HG03565 (cell line): ENCODE measurements around the gene LDHAL6B.
"Not testable (repeated sequence)": the region's sequence is repeated elsewhere in the genome, so short reads cannot be mapped to it uniquely, and the experiment has no call there.

ENCODE experiments used
- ATAC-seq: cut with Tn5 transposase; IDR thresholded peaks from one replicate; pipeline ENCODE4 v1.9.1; 2021; ENCODE audit warnings: mild to moderate bottlenecking, moderate library complexity; ENCODE audit not compliant: unreplicated experiment

LDHAL6B gene

DNA sequence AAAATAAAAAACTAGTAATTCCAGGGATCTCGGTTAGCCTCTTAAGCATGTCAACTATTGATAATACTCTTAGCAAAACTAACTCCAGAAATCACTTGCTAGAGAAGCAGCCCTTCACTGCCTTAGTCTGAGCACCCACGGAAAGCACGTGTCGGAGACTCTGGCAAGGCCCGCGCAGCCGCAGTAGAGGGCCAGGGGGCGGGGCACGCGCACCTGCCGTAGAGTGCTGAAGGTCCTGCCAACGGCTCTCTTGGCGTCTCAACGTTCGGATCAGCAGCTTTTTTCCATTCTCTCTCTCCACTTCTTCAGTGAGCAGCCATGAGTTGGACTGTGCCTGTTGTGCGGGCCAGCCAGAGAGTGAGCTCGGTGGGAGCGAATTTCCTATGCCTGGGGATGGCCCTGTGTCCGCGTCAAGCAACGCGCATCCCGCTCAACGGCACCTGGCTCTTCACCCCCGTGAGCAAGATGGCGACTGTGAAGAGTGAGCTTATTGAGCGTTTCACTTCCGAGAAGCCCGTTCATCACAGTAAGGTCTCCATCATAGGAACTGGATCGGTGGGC, at the start of gene LDHAL6B:
Gene LDHAL6B, plus strand, starts transcription at position 221 of the 561 bp plus-strand sequence. Its CDS starts 98 bp downstream, at position 319.
- ATAC-seq, result no peak

DNA sequence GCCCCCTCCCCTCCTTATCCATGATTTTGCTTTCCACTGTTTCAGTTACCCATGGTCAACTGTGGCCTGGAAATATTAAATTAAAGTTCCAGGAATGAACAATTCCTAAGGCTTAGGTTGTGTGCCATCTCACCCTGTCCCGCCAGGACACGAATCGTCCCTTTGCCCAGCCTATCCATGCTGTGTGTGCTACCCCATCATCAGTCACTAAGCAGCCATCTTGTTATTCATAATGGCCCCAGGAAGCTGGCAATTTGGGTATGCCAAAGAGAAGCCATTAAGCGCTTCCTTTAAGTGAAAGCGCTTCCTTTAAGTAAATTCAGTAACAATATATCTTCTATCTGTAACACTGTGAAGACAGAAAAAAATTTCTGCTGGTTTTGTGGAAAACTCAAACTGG, 49.2 kb upstream of the LDHAL6B start:
- no peak for ATAC-seq

DNA sequence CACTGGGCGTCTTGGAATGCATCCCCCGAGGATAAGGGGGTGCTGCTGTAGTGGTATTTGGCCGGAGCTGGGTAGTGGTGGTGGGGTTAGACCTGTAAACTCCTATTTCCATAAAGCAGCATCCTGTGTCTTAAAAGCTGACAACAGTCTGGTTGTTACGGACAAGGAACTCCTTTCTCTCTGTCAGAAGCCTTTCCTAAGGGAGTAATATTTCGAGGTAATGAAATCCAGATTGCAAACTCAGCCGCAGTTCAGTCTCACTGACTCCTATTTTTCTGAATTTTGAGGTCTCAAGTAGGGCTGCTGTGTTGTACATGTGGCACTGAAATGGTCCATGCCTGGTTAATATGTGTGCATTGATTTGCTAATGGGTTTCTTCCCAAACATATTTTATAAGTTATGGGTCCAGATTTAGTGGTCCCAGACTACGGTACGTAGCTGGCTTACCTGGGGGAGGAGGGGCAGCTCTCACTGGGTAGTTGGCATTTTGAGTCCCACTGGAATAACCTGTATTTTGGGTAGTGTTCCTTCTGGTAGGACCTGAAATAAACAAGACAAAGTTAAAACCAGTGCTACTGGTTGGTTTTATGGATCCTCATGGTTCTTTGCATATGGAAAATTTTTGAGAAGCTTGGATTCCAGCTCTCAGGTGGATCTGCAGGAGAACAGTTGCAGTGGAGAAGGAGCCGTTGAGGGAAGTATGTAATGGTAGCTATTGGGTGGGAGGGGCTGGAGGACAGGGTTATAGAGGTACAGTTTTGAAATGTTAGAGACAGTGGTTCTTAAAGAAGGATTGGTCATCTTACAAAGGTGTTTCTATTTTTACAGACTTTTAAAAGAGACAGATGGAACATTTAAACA, 48.6 kb upstream of the LDHAL6B start:
- no peak for ATAC-seq

DNA sequence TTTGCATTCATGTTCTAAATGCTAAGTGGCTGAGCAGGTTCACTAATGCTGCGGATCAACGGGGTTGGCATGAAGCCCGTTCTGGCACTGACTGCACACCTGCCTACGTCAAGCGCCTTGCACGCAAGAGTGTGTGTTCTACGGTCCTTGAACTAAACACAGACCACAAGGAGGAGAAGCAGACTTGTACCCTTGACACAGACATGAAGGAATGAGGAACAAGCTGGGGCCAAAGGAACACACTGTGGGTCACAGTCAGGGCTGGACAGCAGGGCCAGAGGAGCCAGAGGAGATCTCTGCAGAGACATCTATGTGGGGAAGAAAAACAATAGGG, 48.0 kb upstream of the LDHAL6B start:
- no peak for ATAC-seq

DNA sequence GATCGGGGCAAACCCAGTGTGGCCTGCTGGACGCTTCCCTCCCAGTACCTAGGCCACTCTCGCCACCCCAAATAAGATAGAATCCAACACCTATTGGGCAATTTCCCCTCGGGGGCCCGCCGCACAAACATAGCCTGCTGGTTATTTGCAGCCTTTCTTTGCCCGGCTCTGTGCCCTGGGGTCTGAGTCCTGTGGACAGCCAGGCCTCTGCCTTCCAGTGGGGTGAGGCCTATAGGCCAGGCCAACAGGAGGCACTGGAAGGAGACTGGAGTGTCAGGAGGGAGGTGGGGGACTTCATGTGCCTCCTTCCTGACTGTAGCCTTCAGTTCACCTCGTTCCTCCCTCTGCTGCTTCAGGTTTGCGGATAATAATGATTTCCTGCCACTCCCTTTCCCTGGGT, 47.4 kb upstream of the LDHAL6B start:
- no peak for ATAC-seq

DNA sequence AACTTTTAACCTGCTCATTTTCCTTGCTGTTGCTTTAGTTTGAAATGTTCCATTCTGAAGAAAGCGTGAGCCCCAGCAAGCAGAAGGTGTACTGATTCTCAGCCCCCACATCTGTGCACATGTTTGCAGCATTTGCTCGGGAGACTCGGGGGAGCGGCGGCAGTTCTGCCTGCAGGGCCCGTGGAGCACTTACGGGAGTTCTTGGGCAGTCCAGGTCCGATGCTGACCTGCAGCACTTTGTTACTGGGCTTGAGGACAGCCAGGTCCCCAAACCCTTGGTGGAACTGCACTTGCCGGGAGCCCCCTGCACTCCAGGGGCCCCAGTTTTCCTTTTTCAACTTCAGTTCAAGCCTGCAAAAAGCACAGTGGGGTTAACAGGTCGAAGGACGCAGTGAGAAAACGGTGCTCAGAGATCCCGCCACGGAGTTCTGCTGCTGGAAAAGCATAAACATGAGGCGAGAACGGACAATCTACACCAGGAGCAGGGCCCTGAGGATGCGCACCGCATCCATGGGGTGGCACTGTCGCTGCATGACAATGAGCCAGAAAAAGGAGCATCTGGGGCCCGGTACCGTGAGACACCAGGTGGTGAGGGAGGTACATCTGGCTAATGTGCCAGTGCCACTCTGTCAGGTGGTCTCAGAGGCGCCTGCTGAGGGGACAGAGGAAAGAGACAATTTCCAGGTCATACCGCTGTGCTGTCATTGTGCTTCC, 45.6 kb upstream of the LDHAL6B start:
- ATAC-seq, result no peak

DNA sequence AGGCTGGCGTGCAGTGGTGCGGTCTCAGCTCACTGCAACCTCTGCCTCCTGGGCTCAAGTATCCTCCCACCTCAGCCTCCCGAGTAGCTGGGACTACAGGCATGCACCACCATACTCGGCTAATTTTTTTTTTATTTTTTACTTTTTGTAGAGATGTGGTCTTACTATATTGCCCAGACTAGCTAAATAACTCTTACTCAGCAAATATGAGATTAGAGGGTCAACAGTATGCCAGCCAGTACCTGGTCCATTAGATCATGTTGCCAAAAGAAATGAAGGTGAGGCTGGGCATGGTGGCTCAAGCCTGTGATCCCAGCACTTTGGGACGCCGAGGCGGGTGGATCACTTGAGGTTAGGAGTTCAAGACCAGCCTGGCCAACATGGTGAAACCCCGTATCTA, 44.6 kb upstream of the LDHAL6B start:
- not testable (repeated sequence) for ATAC-seq

DNA sequence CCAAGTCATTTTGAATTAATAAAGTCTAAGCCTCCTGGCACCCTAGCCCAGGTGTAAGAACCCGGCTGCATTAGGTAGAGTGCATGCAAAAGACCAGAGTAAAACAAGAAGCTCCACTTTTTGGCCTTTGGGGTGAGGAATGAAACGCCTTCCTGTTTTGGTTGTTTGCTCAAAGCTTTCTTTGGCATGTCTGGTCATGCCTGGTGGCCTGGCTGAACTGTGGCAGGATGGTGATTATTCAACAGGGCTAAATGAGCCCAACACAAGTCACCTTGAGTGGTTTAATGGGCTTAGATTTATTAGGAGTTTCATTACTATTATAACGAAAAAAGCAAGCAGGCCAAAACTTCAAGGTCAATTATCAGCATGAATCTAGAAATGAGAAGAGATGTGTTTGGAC, 40.9 kb upstream of the LDHAL6B start:
- ATAC-seq, result no peak

DNA sequence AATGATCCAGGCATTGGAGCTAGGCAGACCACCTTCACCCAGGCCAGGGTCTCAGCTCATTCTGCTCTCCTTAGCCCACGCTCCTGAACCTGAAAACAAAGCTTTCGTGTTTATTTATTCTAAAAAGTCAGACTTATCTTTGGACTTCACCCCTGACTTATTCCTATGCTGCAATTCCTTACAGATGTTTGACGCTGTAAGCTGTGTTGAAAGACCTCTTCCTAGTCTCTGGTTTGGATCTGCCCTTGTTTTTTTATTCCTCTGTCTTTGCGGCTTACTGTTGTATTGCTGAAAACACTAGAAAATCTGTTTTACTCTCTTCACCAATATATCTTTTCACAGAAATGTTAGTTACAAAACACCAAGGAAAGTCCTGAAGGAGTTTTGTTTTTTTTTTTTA, 40.5 kb upstream of the LDHAL6B start:
- no peak for ATAC-seq

DNA sequence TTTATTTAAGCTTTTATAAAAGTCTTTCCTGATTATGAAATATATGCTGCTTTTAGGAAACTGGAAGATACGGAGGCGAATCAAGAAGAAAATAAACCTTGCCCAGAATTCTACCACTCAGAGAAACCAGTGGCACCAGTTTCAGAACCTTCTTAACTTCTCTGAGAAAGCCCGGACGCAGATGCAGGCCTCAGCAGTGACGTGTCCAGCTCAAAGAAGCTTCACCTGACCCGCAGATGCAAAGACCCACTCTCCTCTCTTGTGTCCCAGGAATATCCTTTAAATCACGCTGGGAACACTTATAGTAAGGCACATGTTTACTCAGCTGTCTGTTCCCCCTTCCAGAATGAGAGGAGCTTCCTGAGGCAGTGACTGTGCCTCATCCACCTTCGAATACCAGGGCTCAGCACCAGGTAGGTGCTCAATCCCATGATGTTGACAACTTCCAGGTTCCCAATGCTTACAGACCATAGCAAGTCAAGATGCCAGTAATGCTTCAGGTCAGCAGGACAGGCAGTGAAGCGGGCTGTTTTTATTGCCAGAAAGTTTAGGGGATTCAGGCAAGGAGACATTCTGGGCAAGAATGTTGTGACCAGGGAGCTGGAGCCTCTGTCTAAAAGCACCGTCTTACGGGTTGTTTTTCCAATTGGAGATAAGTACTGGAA, 39.9 kb upstream of the LDHAL6B start:
- ATAC-seq, result no peak

DNA sequence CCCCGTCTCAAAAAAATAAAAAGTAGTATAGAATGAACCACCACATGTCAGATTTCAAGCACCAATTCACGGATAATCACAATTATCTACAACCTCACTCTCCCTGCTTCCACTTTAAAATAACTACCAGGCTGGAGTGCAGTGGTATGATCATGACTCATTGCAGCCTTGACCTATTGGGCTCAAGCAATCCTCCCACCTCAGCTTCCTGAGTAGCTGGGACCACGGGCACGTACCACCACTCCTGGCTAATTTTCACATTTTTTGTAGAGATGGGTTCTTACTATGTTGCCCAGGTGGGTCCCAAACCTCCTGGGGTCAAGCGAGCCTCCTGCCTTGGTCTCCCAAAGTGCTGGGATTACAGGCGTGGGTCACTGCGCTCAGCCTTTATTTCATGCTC, 38.1 kb upstream of the LDHAL6B start:
- ATAC-seq, result no peak

DNA sequence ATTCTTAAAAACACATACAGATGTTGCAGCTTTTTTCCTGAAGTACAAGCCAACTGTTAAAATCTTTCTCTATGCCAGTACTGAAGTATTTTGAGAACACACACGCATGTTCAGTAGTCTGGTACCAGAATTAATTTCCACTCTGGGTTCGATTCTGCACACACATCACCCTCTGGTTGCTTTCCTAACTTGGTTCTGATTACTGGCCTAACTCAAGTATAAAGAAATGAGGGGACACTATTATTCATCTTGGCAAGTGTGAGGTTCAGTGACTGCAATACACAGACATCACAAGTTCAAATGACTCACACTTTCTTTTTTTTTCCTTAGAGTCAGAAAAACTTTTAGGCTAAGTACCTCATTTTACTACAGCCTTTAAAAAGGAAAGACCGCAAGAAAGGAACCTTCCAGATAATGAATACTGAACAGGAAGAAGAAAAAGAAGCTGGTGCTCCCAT, 37.4 kb upstream of the LDHAL6B start:
- ATAC-seq, result no peak

DNA sequence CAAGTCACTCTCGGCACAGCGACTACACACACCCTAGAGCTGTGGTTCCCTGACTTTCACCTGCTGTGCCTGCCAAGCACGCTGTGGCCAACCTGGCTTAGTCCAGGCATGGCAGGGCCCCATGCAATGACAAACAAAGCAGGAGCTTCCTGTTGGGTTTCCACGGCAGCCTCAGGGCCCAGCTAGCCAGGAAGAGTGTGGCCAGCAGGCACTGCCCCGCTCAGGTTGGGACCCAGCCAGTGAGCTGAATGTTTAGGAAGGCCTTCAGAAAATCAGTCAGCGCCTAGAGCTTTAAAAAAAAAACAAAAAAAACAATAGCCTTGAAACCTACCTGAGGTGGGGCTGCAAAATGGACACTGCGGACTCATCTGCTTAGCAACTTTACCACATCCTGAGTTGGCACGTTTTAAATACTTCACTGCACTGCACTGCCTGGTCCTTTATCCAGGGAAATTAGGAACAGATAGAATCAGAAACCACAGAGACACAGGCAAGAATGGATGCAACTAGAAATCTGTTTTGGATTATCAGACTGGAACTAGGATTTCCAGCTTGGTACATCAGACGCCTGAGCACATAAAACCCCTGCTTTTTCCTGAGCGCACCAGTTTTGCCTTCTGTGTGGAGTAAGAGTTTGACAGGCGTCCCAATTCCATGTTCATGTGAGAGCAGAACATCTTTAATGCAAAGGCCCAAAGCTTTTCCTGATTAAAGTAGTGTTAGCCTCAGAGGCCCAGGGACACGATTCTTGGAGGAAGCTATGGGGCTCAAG, 36.2 kb upstream of the LDHAL6B start:
- no peak for ATAC-seq

DNA sequence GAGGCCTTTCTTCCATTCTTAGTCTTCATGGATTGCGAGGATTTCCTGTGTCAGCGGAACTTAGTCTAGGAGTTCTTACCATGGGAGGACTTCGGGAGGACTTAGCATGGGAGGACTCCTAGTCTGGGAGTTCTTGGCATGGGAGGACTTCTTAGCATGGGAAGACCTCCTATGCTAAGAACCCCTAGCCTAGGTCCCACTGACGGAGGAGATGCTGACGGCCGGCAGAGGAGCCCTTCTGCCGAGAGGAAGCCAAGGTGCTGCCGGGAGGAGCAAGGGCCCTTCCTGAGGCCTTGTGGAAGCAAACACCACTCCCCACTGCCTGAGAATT, 35.6 kb upstream of the LDHAL6B start:
- no peak for ATAC-seq

DNA sequence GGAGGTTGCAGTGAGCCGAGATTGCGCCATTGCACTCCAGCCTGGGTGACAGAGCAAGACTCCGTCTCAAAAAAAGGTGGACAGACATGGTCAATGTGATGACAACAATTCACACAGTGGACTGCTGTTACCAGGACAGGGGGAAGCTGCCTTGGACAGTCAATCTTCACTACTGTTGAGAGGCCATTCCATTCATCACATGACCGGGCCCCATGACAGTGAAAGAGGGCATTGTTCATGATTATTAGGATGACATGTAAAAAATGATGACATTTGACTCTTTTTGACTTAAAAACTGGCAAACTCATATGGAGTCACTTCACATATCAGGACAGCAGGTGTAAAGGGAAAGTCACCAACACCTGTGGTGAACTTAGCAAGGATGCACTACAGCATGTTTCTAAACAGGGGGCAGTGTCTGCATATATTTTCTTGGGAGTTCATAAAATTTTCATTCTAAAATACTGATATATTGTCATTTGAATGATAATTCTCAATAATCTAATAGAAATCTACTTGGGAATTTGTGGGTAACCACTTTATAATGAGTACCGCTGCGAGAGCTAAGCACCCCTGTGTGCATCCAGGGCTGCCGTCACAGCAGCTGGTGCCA, 34.2 kb upstream of the LDHAL6B start:
- ATAC-seq, result no peak

DNA sequence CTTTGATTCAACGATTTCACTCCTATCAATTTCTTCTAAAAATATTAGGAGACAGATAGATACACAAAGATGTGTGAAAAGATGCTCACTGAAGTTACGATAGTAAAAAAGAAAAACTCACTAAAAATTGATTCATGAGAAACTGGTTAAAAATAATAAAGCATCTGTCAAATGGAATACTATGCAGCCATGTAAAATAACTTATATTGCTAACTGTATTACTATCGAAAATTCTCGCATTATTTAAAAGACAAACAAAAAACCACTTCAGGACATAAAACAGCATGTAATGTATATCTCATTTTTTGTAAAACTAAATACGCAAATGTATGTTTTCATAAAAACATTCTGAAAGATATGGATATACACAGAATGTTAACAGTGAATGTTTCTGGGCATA, 33.4 kb upstream of the LDHAL6B start:
- no peak for ATAC-seq

DNA sequence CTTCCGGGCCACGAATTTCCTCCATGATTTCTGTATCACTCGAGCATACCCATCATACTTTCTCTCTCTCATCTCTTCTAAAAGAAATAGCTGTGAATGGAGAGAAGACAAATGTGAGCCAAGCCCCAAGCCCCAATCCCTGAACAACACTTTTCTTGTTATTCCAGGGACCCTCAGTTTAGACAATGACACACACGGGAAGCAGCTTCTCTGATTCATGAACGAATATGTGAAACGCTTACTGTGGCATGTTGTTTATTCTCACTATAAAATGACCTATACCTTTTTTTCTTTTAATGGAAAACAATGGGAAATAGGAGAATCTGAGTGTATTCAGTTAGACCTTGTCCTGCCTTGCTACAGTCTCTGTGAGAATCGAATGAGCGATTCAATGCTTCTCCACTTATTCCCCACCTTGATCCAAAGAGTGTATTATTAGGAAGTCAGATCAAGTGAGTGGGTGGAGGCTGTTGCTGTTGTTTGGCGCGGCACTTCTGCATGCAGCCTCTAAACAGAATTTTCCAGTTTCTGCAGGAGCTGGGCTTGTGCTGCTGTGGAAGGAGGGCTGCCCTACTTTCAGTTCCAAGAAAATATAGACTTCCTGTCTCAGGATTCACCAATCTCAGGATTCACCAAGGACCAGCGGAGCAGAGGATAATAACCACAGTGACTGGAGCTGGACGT, 32.4 kb upstream of the LDHAL6B start:
- no peak for ATAC-seq

DNA sequence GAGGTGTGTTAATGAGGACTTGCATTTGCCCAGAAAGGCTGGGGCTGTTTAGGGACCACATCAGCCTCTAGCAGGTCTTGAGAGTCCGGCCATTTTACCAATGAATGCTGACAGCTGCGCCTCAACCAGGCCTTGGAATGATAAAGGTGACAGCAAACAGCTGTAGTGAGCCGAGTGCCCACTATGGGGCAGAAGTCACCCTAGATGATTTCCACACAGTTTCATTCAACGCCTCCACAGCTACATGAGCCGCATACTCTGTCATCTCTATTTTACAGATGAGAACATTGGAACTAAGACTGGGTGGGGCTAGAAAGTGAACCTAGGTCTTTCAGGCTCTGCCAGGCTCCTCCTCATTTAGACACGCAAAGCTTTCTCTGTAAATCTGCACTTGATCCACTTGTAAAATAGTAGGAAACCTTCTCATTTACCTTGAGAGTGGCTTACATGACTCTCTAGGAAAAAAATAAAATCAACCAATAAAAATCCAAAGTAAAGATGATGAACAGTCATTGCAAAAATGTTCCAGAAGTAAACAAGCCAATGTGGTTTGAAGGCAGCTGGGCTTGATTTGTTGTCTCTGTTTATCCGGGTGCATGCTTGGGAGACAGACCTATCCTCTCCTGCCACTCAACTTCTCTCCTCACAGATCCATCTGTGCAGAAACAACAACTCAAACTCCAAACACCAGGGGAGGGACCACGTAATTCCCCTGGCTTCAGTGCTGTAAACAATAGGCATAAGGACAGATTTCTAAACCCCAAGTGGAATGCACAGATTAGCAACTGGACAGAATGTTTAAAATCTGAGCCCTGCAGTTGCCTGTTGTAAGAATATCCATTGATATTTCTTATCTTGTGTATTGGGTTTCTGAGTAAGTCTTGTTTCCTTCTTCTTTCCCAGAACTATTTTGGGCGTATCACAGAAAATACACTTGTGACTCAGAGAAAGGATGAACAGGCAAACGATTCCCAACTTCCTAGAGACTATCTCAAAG, 31.5 kb upstream of the LDHAL6B start:
- peak; percentile 50 for ATAC-seq
